Muscle of arm (tissue), 12 donors: ENCODE results near the gene PTPRN2. TPM values are rescaled to one million over a fixed set of nuclear protein-coding genes. Genes with fewer than 3 reads are reported as not detected.
A peak's percentile ranks its signal among the peaks of the same experiment; 100 is the strongest.

Experiments used
- DNase-seq: peaks from one replicate; pipeline ENCODE4 v3.0.0-alpha.2; 2013
- polyA plus RNA-seq, 12 donors: library from polyadenylated mRNA; unstranded; fragments of 120-200 nt; gene quantifications; one replicate each; pipeline ENCODE4 v1.2.1, GENCODE V29; 2013; ENCODE audit not compliant: insufficient read length in 12 of 12

PTPRN2 gene
- polyA plus RNA-seq, 12 donors: 1.6 to 8.7 (median 2.3) TPM; not detected in 1

DNA sequence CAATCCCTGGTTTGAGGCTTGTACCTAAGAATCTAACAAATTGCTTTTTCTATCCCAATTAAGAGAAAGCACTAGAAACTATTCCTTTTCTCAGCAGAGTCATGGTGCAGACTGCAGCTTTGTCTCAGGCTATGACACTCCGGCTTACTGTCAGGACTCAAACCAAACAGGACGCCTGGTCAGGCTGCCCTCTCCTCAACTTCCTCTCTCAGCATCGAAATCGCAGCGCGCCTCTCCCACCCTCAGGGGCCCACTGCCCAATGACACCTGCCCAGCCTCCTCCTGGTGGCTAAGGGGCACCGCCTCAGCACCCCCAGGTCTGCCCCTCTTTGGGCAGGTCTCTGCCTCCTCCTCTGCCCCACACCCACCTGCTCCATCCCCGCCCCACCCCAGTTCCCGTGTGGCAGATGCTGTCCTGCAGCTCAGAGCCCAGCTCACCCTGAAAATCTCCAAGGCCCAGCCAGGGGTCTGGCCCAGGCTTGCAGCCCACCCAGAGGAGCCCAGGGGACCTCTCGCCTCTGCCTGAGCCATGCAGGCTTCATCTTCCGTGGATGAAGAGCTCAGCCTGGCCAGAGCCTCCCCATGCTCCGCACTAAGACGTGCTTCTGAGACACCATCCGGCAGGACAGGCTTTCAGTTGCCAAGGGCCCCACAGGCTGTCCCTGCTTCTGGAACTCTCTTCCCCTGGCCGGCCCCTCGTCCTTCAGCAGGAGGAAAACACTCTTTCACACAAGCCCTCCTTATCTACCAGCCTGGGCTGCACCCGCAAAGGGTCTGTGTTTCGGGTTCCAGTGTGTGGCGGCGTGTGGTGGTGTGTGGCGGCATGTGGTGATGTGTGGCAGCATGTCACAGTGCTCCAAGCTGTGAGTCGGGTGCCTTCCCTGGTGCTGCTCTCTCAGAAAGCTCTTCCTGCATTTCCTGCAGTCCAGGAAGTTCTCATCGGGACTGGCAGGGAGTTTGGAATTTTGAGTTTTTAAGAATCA, 16.4 kb upstream of the PTPRN2 start:
- DNase-seq: no peak

DNA sequence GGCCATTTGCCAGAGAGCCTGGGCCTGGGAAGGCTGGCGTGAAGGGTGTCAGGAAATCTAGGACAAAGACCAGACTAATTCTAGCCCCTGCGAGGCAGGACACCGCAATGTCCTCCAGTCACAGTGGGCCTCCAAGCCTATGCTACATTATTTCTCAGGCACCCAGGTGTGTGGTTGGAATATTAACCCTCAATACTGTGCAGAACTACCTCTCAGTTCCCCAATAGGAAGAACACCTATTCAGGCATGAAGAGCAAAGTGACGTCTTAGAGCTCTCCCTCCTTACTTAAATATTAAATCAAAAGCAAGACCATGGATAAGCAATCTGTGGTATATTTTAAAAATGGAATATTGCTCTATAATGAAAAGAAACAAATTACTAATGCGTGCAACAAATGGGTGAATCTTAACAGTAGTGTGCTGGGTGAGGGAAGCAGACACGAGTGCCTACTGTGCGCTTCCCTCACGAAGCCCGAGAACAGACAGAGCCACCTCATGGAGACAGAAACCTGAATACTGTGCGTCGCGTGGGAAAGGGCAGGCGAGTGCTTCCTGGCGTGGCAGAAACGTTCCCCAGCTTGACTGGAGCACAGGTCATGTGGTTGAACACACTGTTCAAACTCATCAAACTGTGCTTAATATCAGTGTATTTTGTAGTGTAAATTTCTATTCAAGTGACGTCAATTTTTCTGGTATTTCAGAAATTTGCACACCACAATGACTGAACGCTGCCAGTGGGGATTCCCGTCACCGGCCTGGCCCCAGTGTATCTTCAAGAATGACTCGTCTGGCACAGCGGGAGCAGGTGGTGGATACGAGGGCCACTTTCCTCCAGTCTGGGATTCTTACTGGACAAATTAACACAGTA, 15.5 kb upstream of the PTPRN2 start:
- no peak for DNase-seq

DNA sequence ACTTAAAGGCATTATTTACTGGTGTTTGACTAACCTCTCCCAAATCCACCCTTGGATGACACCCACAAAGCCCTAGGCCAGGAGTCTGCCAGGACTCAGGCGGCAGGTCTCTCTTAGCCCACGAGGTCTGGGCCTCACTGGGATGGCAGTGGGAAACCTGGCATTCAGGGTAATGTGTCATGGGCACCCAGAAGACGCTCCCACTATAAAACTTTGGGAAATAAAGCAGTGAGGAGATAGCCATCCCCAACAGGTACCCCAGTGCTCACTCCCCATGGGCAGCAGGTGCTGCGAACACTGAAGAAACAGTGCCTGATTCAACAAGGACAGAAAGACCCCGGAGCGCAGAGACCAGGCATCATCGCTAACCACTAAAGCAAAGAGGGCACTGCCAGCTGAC, 14.4 kb upstream of the PTPRN2 start:
- DNase-seq: no peak

DNA sequence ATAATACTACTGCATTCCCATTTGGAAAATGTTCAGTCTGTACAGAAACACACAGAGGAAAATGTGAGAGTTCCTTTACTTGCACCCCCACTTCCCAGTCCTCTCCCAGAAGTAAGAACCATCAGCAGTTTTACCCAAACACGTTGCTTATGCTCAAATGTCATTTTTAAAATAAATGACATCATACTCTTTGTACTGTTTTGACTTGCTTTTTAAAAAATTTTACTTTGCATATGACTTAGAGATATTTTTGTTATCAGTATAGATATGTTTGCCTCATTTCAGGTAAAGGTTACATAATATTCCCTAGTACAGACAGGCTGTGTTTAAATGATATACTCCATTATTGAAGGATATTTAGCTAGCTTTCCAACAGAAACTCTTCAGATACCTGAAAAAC, 13.5 kb upstream of the PTPRN2 start:
- DNase-seq: no peak

DNA sequence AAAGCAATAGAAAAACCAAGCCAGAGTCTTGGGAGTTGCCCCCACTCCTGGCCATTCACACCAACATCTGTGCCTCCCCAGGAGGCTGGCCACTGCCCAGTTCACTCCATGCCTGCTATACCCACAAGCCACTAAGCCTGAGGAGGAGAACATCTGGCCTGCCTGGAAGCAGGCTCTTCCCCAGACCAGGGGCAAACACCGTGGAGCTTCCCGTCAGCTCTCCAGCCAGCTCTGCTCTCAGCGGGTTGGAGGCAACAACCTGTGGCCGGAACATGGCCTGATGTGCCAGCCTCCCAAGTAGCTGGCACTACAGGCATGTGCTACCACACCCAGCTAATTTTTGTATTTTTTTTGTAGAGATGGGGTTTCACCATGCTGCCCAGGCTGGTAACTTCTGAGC, 9.1 kb upstream of the PTPRN2 start:
- DNase-seq: no peak

DNA sequence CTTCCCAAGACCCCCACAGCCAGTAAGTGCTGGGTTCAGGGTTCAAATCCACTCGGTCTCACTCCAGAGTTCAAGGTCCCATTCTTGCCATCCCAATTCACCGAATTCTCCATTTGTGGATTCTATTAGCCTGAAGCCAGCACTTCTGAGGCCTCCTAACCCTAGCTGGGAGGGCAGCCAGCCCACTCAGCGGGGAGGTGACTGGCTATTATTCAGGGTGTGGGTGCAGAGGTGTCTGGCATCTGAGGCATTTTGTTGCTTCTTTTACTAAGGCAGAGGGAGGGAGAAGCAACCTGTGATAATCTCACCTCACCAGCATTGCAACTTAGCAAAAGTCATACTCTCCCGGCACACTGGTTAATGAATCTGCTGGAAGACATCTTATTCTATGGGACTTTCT, 8.7 kb upstream of the PTPRN2 start:
- no peak for DNase-seq

DNA sequence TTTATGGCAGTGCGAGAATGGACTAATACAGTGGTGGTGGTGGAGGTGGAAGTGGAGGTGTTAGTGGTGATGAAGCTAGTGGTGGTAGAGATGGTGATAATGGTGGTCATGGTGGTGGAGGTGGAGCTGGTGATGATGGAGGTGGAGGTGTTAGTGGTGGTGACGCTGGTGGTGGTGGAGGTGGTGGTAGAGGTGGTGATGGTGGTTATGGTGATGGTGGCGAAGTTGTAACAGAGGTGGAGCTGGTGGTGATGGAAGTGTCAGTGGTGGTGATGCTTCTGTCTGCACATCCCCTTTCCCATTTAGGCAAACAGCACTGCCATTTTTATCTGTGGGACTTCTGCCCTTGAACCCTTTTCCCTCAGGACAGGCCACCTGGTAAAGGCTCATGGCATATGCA, 7.4 kb upstream of the PTPRN2 start:
- DNase-seq: peak; percentile 13

DNA sequence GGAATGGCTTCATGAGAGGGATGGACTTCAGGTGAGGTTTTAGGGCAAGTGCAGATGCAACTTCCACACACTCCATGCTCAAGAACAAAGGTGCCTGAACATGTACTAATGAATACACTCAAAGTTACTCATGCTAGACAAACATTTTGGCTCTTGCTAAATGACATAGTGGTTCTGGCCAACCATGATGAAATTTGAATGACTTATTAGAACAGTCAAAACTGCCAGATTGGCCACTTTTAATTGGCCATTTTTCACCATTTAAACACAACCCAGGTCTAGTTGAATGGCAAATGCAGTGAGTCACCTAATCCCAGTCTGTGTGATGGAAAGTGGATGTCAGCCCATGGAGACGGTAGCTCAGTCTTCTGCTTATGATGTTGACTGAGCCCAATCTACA, 4.9 kb upstream of the PTPRN2 start:
- no peak for DNase-seq

DNA sequence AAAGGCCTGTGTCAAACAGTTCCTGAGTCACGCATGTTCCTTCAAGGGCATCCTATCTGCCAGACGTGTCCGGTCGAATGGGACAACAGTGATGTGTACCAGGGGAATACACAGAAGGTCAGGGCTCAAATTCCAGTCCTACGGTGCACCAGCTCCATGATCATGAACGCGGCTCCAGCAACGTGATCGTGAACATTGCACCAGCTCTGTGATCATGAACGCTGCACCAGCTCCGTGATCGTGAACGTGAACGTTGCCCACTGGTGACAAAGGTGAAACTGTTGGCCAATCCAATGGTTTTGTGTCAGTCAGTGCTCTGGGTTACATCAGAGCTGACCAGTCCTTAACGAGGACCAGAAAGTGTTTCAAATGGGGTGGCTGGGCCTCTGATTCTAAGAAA, 4.3 kb upstream of the PTPRN2 start:
- DNase-seq: no peak

DNA sequence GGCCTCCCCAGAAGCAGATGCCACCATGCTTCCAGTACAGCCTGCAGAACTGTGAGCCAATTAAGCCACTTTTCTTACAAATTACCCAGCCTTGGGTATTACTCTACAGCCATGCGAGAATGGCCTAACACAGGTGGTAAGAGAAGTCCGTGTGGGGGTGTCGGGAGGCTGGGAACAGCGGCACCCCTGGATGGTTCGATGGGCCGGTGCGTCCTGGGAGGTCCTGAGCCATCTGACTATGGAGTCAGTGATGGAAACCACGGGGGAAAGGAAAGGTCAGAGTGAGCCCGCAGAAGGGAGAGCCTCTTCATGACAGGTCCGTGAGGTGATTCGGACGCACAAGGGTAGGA, 2.5 kb upstream of the PTPRN2 start:
- DNase-seq: no peak

DNA sequence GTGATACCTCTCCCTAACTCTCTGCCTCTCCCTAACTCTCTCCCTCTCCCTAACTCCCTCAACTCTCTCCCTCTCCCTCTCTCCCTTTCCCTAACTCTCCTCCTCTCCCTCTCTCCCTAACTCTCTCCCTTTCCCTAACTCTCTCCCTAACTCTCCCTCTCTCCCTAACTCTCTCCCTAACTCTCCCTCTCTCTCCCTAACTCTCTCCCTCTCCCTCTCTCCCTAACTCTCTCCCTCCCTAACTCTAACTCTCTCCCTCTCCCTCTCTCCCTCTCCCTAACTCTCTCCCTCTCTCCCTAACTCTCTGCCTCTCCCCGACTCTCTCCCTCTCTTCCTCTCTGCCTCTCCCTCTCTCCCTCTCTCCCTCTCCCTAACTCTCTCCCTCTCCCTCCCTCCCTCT, 2.0 kb upstream of the PTPRN2 start:
- no peak for DNase-seq

DNA sequence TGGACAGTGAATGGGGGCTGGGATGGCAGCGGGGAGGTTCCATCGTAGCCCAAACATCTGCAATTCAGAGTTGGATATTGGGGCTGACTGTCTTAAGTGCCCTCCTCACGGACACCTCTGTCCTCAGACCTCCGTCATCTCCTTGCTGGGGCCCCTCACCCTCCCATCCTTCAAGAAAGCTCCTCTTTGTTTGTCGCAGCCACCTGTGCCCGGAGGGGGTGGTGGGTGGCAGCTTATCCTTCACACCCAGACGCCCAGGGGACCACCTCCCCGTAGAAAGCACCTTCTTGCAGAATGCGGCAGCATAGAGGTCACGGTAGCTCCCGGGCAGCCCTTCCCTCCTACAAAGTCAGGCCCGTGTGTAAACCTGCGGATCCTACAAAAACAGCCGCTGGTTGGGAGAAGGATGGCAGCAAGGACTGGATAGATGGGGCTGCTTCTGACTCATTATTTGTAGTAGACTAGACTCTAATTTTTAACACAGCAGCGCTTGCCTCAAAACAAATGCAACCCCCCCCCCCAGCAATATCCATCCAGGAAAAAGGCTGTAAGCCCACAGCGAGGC, 1.3 kb upstream of the PTPRN2 start:
- DNase-seq: no peak

DNA sequence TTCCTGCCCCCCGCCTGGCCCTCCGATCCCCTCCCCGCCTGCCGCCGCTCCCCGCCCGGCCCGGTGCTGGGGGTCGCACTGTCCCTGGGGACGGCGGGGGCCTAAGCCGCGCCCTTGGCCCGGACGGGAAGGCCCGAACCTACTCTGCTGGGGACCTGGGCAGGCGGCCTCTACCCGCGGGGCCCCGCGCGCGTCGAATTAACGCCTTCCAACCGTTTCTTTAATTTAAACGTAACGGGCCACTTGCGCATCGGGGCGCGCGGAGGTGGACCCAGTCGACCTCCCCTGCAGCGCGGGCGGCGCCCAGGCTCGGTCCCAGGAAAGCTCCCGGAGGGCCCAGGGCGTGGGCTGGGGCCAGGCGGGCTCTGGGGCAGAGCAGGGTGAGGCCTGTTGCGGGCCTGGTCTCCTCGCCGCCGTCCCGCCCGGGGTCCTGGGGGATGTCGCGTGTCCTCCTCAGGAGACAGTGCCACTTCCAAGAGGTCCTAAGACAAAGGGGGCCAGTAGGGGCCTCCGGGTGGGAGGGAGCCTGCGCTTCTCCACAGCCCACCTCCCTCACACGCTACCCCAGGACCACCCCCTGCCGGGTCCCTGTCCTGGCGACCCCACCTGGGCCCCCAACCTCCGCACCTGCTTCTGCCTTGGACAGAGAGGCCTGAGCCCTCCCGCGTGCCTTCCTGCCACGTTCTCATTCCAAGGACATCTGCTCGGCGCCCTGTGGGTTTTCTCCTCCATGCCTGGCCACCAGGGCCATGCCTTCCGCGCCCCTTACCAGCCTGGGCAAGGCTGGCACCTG, 658 bp upstream of the PTPRN2 start:
- no peak for DNase-seq

DNA sequence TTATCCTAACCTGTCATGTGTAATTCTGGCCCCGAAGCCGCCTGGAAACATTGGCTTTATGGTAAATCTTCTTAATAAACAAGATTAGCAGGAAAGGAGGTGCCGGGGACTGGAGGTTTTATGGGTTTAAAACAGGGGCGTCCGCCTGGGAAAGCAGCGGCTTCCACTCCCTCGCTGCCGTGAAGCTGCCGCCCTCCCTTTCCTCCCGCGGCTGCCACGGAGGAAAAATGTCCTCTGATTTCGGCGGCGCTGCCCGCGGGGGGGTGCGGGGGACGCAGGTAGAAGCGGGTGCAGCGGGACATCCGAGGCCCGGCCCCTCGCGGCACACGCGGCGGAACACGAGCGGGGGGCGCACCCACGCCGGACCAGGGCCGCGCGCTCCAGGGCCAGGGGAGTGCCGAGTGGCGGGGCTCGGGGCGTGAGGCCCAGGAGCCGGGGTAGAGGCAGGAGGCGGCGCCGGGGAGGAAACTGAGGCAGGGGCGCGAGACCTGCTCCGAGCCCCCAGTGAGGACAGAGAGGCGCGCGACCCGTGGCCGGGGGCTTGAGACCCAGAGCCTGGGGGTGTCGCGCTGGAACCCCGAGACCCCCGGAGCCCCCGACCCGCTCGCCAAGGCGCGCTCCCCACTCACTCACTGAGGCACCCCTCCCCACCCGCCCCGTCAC, 993 bp downstream of the PTPRN2 start:
- no peak for DNase-seq

DNA sequence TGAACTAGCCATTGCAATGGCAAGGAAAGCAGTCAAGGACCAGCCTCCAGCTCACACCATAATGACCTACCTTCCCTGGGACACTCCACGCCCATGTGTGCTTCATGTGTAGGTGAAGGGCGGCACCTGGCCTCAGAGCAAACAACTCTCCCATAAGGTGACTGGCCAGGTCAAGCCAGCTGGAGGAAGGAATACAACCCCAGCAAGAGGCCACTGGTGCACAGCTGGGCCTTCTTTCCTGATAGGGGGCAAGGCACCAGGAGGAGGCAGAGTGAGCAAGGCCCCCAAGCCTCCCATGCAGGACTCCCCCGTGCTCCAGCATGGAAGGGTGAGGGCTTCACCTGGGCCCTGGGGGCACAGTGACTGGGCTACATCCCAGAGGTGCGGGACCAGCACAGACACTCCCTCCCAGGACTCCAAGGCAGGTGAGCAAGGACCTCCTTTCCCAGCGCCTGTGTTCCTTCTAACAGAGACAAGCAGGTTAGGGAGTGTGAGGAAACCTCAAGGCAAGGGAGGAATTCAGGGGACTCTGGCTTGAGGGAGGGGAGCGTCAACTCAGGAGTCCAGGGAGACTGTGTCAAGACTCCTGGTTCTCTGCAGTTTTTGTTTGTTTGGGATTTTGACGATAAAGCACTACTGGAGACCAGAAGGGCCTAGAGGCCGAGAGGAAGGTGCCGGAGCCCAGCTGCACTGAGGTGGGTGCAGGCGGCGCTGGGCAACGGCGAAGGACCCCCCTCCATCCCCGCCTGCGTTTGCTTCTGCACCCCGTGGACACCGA, 1.7 kb downstream of the PTPRN2 start:
- no peak for DNase-seq

DNA sequence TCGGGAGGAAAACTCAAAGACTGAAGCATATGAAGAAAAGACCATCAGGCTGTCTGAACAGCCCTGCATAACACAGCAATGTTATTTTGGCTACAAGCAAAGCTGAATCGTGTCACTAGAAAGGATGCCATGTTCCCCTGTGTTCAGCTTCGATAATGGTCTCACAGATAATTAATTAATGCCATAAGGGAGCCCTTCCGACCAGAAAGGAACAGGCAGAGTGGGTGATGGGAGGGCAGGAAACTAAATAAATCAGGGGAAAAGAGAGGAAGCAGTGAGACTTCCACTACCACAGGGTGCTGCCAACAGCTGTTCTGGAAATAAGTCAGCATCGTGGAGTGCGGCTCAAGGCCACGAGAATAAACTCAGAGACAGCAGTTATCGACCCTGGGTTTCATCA, 3.2 kb downstream of the PTPRN2 start:
- DNase-seq: no peak

DNA sequence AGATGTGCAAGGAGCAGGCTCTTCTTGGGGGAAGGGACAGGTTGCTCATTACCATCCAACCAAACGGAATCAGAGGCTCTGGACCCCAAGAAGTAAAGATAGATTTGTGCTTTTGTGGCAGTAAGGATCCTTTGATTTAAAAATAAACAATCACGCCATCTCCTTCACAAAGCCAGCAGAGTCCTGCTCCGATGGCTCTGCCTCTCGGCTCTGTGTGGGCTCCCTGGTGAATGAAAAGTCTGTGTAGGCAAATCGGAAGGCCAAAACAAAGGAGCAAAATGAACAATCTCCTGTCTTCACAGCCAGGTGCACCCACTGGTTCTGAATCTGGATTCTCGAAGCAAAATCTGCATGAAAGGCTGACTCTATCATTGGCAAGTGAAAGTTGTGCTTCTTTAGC, 3.8 kb downstream of the PTPRN2 start:
- DNase-seq: no peak

DNA sequence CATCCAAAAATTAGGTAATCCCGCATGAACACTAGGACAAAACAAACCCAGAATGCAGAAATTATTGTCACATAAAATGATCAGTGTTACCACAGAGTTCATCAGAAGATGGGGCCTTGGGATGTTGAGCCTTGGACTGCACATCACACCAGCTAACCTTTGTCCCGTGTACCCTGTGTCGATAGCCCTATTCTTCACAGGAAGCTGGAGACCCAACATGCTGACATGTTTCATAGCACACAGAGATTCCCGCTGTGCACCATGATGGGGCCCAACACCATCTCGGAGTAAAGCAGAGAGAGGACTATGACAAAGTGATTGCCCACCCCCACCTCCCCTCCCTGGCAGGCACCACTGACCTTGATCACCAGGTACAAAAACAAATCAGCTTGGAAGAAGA, 4.5 kb downstream of the PTPRN2 start:
- no peak for DNase-seq

DNA sequence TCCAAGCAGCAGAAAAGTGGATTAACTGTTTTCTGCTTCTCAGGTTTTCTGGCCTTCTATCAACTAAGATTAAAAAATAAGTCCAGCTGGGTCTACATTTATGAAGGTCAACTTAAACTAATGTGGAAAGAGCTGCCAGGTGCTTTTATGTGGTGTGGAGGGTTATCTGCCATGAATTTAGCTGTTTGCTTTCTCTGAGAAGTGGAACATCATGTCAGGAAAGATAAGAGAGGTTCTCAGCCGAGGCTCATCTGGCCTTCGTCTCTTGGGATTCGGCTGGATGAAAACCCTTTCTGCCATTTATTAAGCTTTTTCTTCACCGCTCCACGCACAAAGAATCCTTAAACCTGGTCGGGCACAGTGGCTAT, 5.5 kb downstream of the PTPRN2 start:
- no peak for DNase-seq

DNA sequence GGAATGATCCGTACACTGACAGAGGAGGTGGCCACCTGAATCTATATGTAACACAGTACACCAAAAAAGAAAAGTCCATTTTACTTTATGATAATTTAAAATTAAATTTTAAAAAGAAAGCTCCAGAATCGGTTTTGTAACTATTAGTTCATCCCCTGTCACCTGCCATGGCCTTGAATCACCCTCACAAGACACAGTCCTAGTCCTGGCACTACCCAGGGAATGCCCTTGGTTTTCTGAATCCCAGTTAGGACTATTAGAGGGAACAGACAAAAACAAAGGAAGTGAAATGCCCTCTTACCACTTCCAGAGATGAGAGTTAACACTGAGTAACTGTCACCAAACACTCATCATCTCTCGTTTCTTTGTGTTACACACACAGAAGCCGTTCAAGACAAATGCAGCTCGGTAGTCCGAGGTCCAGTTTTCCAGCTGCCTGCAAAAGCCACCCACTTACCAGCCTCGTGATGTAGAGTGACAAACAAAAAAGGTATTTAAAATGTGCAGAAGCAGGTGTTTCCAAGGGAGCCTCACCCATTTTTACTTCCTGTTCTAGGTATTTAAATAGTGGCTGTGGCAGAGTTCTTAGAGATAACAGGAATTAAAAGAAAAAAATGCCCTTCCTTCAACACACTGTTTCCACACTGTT, 6.1 kb downstream of the PTPRN2 start:
- DNase-seq: no peak
